Duodenal mucosa (tissue), 2 donors: Measurements from ENCODE around the gene NRXN3.

Experiments
- H3K27ac ChIP-seq: one replicate; pipeline ENCODE4 v1.7.0; 2013; ENCODE audit warnings: low read depth, low read length
- H3K27me3 ChIP-seq, 2 donors: one replicate each; pipeline ENCODE4 v1.7.0; 2013; ENCODE audit warnings: low read length in 2 of 2, control low read depth in 1 of 2; ENCODE audit not compliant: insufficient read depth in 2 of 2, control insufficient read depth in 1 of 2
- H3K36me3 ChIP-seq, 2 donors: one replicate each; pipeline ENCODE4 v1.7.0; 2013; ENCODE audit warnings: low read length in 2 of 2, control low read depth in 1 of 2; ENCODE audit not compliant: insufficient read depth in 2 of 2, control insufficient read depth in 1 of 2
- H3K4me1 ChIP-seq, 2 donors: one replicate each; pipeline ENCODE4 v1.7.0; 2013; ENCODE audit warnings: low read length in 2 of 2, control low read depth in 1 of 2; ENCODE audit not compliant: insufficient read depth in 2 of 2, control insufficient read depth in 1 of 2
- H3K4me3 ChIP-seq, 2 donors: one replicate each; pipeline ENCODE4 v1.7.0; 2013; ENCODE audit warnings: low read length in 2 of 2, low read depth in 1 of 2
- H3K9ac ChIP-seq, 2 donors: one replicate each; pipeline ENCODE4 v1.7.0; 2013; ENCODE audit warnings: low read length in 2 of 2, low read depth in 1 of 2
- H3K9me3 ChIP-seq, 2 donors: one replicate each; pipeline ENCODE4 v1.7.0; 2013; ENCODE audit warnings: low read length in 2 of 2, control low read depth in 1 of 2; ENCODE audit not compliant: control insufficient read depth in 1 of 2

NRXN3 gene

DNA sequence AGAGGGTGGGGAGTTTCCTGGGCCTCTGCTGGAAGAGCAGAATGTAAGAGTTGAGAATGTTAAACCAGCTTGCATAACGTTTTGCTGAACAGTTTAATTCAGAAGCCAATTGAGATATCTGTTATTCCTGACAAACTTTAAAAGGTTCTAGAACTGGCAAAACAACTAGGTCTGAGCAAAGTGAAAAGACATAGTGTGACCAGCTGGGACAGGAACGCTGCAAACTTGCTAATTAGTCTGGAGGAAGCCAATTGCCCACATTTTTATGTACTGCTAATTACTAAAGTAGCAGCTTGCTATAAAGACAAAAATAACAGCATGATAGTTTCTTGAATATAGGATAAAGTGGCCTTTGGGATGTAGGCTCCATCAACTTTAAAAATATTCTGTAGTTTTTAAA is 704.9 kb downstream of the NRXN3 start:
- no peaks in the 10 kb centered on the region for H3K36me3 ChIP-seq
- H3K4me1 ChIP-seq, result no peaks in the 10 kb centered on the region
- H3K4me3 ChIP-seq, result no peak overlapping the region
- no peaks in the 10 kb centered on the region for H3K27me3 ChIP-seq
- no peak overlapping the region for H3K9ac ChIP-seq
- no peak overlapping the region for H3K27ac ChIP-seq
- no peaks in the 10 kb centered on the region for H3K9me3 ChIP-seq

GRCh38 chr14:78885884-78886283 is 715.7 kb downstream of the NRXN3 start:
- Histone ChIP-seq H3K36me3 (no peaks in the 10 kb centered on the region), H3K27me3 (no peaks in the 10 kb centered on the region), H3K4me3 (no peak overlapping the region), H3K27ac (no peak overlapping the region), H3K9me3 (no peaks in the 10 kb centered on the region), H3K4me1 (no peaks in the 10 kb centered on the region), H3K9ac (no peak overlapping the region)

- Histone ChIP-seq H3K27ac (no peak overlapping the region), H3K9ac (no peak overlapping the region), H3K27me3 (no peaks in the 10 kb centered on the region), H3K9me3 (no peaks in the 10 kb centered on the region), H3K4me1 (no peaks in the 10 kb centered on the region), H3K4me3 (no peak overlapping the region), H3K36me3 (no peaks in the 10 kb centered on the region)
Observed at GRCh38 chr14:78897443-78897842, 727.3 kb downstream of the NRXN3 start.

- H3K27me3 ChIP-seq, result no peaks in the 10 kb centered on the region
- no peak overlapping the region for H3K4me3 ChIP-seq
- no peaks in the 10 kb centered on the region for H3K9me3 ChIP-seq
- H3K9ac ChIP-seq, result no peak overlapping the region
- no peaks in the 10 kb centered on the region for H3K4me1 ChIP-seq
- no peaks in the 10 kb centered on the region for H3K36me3 ChIP-seq
- H3K27ac ChIP-seq, result no peak overlapping the region
Observed at GRCh38 chr14:78902010-78902623, 731.9 kb downstream of the NRXN3 start.

- H3K9ac ChIP-seq, result no peak overlapping the region
- H3K4me3 ChIP-seq, result no peak overlapping the region
- H3K27me3 ChIP-seq, result no peaks in the 10 kb centered on the region
- no peaks in the 10 kb centered on the region for H3K9me3 ChIP-seq
- H3K36me3 ChIP-seq, result no peaks in the 10 kb centered on the region
- no peaks in the 10 kb centered on the region for H3K4me1 ChIP-seq
- H3K27ac ChIP-seq, result no peak overlapping the region
Observed at GRCh38 chr14:78904094-78904493, 733.9 kb downstream of the NRXN3 start.

DNA sequence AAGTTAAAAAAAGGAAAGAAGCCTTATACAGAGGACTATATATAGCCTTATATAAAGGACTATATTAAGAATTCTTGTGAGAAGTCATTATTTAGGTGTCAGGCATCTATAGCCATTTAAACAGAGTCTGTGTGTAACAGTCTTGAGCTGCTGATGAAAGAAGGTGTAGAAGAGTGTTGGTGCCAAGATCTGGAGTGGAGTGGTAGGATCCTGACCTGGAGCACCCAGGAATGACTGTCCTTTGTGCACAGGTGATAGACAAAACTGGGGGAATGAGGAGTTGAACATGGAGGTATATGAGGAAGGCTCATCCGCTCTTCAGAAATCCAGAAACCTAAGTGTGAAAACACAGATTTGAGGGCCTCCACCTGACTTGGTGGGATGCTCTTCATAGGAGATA is 747.3 kb downstream of the NRXN3 start:
- Histone ChIP-seq H3K27ac (no peak overlapping the region), H3K9ac (no peak overlapping the region), H3K36me3 (no peaks in the 10 kb centered on the region), H3K4me3 (no peak overlapping the region), H3K4me1 (no peaks in the 10 kb centered on the region), H3K9me3 (no peaks in the 10 kb centered on the region), H3K27me3 (no peaks in the 10 kb centered on the region)

GRCh38 chr14:78921856-78922255 is 751.7 kb downstream of the NRXN3 start:
- no peaks in the 10 kb centered on the region for H3K9me3 ChIP-seq
- H3K4me3 ChIP-seq, result no peak overlapping the region
- H3K36me3 ChIP-seq, result no peaks in the 10 kb centered on the region
- no peaks in the 10 kb centered on the region for H3K4me1 ChIP-seq
- no peak overlapping the region for H3K27ac ChIP-seq
- no peaks in the 10 kb centered on the region for H3K27me3 ChIP-seq
- no peak overlapping the region for H3K9ac ChIP-seq

DNA sequence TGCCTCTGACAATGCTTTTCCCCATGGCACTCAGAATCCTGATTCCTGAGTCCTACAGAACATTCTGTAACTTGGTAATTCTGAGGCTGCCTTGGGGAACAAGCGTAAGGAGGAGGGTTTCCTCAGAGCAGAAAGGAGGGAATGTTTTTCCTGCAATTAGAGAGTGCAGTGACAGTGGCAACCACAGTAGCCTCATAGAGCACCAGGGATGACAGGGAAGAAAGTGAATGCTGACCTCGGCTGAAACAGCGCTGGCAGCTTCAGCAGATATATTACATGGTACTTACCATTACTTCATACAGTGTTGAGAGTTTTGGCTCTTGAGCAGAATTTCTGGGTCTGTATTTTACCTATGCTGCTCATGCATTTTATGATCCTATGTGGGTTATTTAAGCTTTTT is 757.1 kb downstream of the NRXN3 start:
- H3K9ac ChIP-seq, result no peak overlapping the region
- H3K4me1 ChIP-seq, result no peaks in the 10 kb centered on the region
- no peak overlapping the region for H3K27ac ChIP-seq
- H3K4me3 ChIP-seq, result no peak overlapping the region
- H3K36me3 ChIP-seq, result no peaks in the 10 kb centered on the region
- no peaks in the 10 kb centered on the region for H3K27me3 ChIP-seq
- H3K9me3 ChIP-seq, result no peaks in the 10 kb centered on the region

DNA sequence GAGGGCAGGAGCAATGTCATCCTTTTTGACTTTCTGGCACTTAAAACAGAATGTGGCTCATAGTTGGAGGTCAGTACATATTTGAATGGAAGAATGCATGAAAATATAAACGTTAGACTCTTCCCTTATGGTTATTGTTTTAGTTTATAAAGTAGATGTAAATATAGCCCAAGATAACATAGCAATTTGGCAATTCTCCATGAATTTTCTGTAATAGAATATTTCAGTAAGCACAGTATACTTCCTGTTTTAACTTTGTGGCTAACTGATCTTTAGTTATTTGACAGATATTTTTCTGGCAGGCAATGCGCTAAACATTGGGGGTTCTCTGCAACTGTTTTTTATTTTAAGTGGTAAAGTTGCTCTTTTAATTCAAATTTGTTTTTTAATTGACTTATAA is 763.0 kb downstream of the NRXN3 start:
- Histone ChIP-seq H3K36me3 (no peaks in the 10 kb centered on the region), H3K9ac (no peak overlapping the region), H3K9me3 (no peaks in the 10 kb centered on the region), H3K27me3 (peaks cover 0 to 3% of the 10 kb centered on the region in 2 donors), H3K4me3 (no peak overlapping the region), H3K27ac (no peak overlapping the region), H3K4me1 (no peaks in the 10 kb centered on the region)

- Histone ChIP-seq H3K27ac (no peak overlapping the region), H3K36me3 (no peaks in the 10 kb centered on the region), H3K4me3 (no peak overlapping the region), H3K27me3 (peaks cover 0 to 3% of the 10 kb centered on the region in 2 donors), H3K9me3 (no peaks in the 10 kb centered on the region), H3K4me1 (no peaks in the 10 kb centered on the region), H3K9ac (no peak overlapping the region)
Observed at GRCh38 chr14:78933948-78934524, 763.9 kb downstream of the NRXN3 start.
